HG02885 (cell line): ENCODE measurements around the gene PGA5.
"Not testable (repeated sequence)": the region's sequence is repeated elsewhere in the genome, so short reads cannot be mapped to it uniquely, and the experiment has no call there.

Experiments used
- ATAC-seq: cut with Tn5 transposase; IDR thresholded peaks from one replicate; pipeline ENCODE4 v1.9.1; 2021; ENCODE audit warnings: mild to moderate bottlenecking; ENCODE audit not compliant: unreplicated experiment, poor library complexity

The PGA5 gene

DNA sequence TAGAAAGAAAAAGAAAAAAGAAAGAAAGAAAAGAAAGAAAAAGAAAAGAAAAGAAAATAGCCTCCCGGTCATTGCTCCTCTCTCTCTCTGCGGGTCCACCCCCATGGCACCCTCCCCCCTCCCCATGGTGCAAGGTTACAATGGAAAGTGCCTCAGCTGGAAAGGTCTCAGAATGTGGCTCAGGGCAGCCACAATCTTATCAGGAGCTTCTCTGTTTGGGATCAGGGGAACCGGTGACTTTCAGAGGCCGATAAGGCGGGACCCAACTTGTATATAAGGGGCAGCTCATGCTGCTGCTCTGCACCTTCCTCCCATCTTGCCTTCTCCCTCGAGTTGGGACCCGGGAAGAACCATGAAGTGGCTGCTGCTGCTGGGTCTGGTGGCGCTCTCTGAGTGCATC lies at the start of gene PGA5:
Gene PGA5 (plus strand): TSS at position 301 of the 400 bp plus-strand sequence. CDS start 52 bp downstream, at position 353.
- not testable (repeated sequence) for ATAC-seq

GRCh38 chr11:61193596-61193995 lies 47.4 kb upstream of the PGA5 start:
- no peak for ATAC-seq

- ATAC-seq: no peak
These were observed 46.8 kb upstream of the PGA5 start for GRCh38 chr11:61194169-61194671.

DNA sequence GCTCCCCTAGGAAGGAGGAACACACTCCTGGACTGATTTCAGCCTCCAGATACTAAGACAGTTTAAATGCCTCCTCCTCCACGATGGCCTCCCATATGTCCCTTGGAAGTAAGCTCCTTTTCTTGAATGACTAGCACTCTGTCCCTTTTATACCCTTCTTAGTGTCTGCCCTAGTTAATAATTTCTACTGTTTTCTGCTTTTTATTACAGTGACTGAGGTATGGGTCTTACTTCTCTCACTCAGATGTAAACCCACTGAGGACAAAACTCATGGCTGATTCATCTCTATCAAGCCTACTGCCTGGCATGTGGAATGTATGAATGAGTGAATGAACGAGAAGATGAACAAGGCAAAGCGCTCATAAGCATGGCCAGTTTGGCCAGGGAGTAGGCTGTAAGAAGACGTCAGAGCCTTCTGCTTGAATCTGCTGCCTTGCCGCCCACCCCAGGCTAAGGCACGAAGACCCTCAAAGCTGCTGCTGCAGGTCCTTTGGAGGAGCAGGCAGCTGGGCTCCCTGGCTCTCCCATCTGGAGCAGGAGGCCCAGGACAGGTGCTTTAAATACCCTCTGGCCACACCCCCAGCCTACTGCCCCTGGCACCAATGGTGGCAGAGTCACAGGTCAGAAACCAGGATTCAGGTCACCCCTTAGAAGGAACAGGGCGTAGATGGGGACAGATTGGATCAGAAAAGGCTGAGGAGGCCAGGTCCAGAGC lies 45.8 kb upstream of the PGA5 start:
- no peak for ATAC-seq

GRCh38 chr11:61195719-61196118 lies 45.3 kb upstream of the PGA5 start:
- ATAC-seq: no peak

- ATAC-seq: no peak
These were observed 42.6 kb upstream of the PGA5 start for GRCh38 chr11:61198361-61198760.

DNA sequence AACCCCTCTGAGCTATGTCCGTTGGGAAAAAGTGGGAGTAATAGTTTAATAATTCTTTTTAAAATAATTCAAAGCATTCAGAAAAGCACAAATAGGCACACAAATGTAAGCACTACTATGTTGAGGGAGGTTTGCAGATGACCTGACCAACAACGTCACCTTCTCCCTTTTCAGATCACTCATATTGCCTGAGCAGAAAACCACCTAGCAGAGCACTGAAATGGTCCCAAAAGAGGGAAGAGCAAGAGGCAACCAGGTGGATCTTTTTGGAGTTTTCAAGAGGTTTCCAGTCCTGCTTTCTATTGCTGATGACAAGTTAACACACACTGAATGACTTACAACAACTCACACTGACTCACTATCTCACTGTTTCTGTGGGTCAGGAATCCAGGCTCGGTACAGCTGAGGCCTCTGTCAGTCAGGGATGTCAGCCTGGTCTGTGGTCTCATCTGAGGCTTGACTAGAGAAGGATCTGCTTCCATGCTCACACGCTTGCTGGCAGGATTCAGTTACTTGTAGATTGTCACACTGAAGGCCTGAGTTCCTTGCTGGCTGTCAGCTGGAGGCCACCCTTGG lies 41.9 kb upstream of the PGA5 start:
- ATAC-seq: no peak

- no peak for ATAC-seq
These were observed 39.5 kb upstream of the PGA5 start for GRCh38 chr11:61201476-61201875.

DNA sequence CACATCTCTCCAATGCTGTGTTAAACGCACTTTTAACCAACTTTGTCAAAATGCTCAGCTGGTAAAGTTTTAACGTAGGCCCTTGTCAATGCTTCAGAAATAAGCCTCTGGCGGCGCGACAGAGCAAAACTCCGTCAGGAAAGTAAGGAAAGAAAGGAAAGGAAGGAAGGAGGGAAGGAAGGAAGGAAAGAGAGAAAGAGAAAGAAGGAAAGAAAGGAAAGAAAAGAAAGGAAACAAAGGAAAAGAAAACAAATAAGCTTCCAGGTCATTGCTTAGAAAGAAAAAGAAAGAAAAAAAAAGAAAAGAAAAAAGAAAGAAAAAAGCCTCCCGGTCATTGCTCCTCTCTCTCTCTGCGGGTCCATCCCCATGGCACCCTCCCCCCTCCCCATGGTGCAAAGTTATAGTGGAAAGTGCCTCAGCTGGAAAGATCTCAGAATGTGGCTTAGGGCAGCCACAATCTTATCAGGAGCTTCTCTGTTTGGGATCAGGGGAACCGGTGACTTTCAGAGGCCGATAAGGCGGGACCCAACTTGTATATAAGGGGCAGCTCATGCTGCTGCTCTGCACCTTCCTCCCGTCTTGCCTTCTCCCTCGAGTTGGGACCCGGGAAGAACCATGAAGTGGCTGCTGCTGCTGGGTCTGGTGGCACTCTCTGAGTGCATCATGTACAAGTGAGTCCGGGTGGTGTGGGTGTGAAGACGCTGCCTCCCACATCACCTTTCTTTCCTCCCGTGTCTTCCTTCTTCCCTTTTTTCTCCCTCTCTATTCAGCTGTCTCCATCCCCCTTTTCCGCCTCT lies 37.8 kb upstream of the PGA5 start, which contains the start of gene PGA3:
Gene PGA3 (plus strand): TSS at position 566 of the 797 bp plus-strand sequence. CDS start 50 bp downstream, at position 616.
- ATAC-seq: not testable (repeated sequence)

- ATAC-seq: not testable (repeated sequence)
These were observed 37.1 kb upstream of the PGA5 start for GRCh38 chr11:61203873-61204272.

GRCh38 chr11:61204502-61205059 lies 36.4 kb upstream of the PGA5 start:
- not testable (repeated sequence) for ATAC-seq

DNA sequence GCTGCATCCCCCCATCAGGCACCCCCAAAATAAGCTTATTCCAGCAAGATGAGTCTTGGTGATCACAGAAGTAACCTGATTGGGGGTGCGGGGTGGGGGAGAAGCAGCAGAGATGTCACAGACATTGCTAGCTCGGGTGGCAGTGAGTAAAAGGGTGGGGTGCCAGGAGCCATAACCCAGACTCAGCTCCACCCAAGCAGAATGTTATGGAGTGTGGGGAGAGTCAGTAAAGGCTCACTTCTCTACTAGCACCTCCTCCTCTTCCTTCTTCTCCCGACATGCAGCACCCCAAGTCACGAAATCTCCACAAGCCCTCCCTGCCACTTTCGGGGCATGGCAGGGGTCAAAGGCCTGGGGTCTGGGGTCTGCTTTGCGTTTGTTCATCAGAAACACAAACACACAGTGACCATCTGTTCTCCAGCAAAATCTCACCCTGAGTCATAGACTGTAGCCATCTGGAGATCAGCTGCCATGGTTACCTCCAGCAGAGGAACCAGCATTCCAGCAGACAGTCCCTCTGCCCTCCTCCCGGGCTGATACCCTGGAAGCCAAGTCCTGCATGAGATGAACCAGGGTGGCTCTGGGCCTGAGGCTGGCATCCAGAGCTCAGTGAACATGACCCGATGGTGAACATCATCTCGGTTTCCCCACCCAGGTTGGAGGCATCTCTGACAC lies 33.2 kb upstream of the PGA5 start:
- not testable (repeated sequence) for ATAC-seq

GRCh38 chr11:61210629-61211028 lies 30.3 kb upstream of the PGA5 start:
- ATAC-seq: not testable (repeated sequence)

- not testable (repeated sequence) for ATAC-seq
These were observed 29.5 kb upstream of the PGA5 start for GRCh38 chr11:61211327-61211952.

GRCh38 chr11:61212202-61212601 lies 28.8 kb upstream of the PGA5 start:
- not testable (repeated sequence) for ATAC-seq

GRCh38 chr11:61213711-61214324 lies 27.2 kb upstream of the PGA5 start:
- ATAC-seq: not testable (repeated sequence)

DNA sequence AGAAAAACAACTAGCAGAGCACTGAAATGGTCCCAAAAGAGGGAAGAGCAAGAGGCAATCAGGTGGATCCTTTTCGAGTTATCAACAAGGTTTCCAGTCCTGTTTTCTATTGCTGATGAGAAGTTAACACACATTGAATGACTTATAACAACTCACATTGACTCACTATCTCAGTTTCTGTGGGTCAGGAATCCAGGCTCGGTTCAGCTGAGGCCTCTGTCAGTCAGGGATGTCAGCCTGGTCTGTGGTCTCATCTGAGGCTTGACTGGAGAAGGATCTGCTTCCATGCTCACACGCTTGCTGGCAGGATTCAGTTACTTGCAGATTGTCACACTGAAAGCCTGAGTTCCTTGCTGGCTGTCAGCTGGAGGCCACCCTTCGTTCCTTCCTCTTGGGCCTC lies 22.7 kb upstream of the PGA5 start:
- ATAC-seq: not testable (repeated sequence)

DNA sequence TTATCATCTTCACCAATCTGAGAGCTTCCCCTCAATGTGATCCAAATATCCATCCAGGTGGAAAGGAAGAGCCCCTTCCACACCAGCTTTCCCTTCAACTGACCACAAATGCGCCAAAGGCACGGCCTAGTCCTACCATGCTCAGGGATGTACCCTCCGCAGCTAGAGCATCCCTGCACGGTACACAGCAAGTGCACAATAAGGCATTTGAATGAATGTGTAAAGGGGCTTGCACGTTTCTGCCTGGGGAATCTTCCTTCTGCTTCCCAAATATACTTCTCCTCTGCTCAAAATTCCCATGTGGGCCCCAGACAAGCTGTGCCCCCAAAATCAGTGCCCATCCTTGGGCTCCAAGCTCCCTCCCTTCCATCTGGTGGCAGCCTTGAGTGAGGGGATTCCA lies 22.0 kb upstream of the PGA5 start:
- ATAC-seq: not testable (repeated sequence)

GRCh38 chr11:61222047-61222446 lies 18.9 kb upstream of the PGA5 start, which contains the start of gene PGA4:
TSS of gene PGA4 (plus strand) at chr11:61222347. CDS start at chr11:61222401, 54 bp downstream.
- not testable (repeated sequence) for ATAC-seq
